Omental fat pad (tissue), 4 donors: ENCODE results near the gene PHEX. TPM values are rescaled to one million over a fixed set of nuclear protein-coding genes. Genes with fewer than 3 reads are reported as not detected.

ENCODE experiments used
- ATAC-seq: fragments of 150-250 bp; one replicate; pipeline ENCODE4 v1.9.1; 2016; ENCODE audit warnings: mild to moderate bottlenecking, moderate library complexity; ENCODE audit not compliant: low FRiP score
- DNase-seq: peaks from one replicate; pipeline ENCODE4 v3.0.0-alpha.2; 2019; ENCODE audit warnings: low spot score
- total RNA-seq, 4 donors: library from RNA; depleted of rRNA; stranded (reverse); fragments of >200 nt; gene quantifications; one replicate each; pipeline ENCODE4 v1.1.0, GENCODE V29; 2016
- TF ChIP-seq, protein P1 (sequence below), 3 donors: fragments of 450-650 bp; IDR thresholded peaks; one replicate each; pipeline ENCODE4 v1.5.1; 2016 to 2017; ENCODE audit warnings: antibody characterized with exemption in 3 of 3, mild to moderate bottlenecking in 3 of 3, moderate library complexity in 2 of 3

The PHEX gene
- total RNA-seq, 4 donors from 2014 or later, result 0.06 to 0.24 (median 0.09) TPM; not detected in 1

GRCh38 chrX:22024577-22024976 is 7.5 kb upstream of the PHEX start:
- no peak for ATAC-seq
- TF ChIP-seq, protein P1, sequence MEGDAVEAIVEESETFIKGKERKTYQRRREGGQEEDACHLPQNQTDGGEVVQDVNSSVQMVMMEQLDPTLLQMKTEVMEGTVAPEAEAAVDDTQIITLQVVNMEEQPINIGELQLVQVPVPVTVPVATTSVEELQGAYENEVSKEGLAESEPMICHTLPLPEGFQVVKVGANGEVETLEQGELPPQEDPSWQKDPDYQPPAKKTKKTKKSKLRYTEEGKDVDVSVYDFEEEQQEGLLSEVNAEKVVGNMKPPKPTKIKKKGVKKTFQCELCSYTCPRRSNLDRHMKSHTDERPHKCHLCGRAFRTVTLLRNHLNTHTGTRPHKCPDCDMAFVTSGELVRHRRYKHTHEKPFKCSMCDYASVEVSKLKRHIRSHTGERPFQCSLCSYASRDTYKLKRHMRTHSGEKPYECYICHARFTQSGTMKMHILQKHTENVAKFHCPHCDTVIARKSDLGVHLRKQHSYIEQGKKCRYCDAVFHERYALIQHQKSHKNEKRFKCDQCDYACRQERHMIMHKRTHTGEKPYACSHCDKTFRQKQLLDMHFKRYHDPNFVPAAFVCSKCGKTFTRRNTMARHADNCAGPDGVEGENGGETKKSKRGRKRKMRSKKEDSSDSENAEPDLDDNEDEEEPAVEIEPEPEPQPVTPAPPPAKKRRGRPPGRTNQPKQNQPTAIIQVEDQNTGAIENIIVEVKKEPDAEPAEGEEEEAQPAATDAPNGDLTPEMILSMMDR (IDR thresholded peaks at IDR 0.05), result no peak

GRCh38 chrX:22025751-22026150 is 6.4 kb upstream of the PHEX start:
- TF ChIP-seq, protein P1 (IDR thresholded peaks at IDR 0.05), result no peak
- no peak for DNase-seq
- no peak for ATAC-seq

More at GRCh38 chrX:22024577-22024976, 7.5 kb upstream of the PHEX start:
- DNase-seq, result no peak

DNA sequence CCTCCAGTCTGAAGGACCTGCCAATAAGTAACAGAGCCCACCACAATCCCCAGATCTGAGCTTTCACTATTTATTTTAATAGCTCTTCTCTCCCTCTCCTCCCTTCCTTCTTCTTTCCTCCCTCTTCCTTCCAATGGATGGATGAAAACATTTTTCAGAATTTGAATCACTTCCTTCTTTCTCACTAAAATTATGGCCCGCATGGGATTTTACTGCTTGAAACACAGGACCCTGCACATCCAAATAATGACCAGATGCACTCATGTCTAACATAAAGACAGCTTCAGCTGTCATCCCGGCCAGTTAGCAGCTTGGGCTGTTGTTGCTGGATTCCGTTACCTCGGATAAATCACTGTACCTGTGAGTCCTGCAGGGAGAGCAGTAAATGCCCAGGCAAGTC is 5.4 kb upstream of the PHEX start:
- TF ChIP-seq, protein P1 (IDR thresholded peaks at IDR 0.05), result no peak
- ATAC-seq, result no peak
- no peak for DNase-seq

DNA sequence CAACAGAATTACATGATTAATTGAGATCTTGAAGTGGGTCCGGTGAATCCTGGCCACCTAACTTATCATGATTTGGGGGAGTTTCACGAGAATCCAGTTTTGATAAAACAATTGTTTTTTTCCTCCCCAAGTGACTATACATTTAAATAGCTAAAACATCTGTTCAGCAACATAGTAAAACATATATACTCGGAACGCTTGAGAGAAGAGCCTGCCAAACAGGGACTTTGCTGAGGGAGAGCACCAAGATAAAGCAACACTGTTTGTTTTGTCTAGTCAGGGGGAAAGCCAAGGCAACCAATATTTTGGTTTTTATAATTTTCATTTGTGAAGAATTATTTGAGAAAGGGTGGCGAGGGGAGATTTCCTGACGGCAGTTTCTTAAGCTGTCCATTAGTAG is 381 bp downstream of the PHEX start:
- DNase-seq (no peak), ATAC-seq (no peak)
- TF ChIP-seq, protein P1 (IDR thresholded peaks at IDR 0.05), result no peak

GRCh38 chrX:22033818-22034217 is 1.7 kb downstream of the PHEX start:
- no peak for ATAC-seq

DNA sequence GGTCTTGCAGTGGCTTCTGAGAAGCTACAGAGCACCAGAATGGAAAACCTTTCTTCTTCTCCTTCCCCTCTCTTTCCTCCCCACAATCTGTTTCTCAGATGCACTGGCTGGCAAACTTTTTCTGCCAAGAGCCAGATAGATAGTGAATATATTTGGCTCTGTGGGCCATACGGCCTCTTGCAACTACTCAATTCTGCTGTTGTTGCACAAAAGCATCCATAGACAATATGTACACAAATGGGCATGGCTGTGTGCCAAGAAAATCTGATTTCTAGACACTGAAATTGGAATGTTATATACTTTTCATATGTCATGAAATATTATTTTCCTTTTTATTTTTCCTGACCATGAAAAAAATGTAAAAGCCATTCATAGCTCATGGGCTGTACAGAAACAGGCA is 3.1 kb downstream of the PHEX start:
- no peak for ATAC-seq
- TF ChIP-seq, protein P1 (IDR thresholded peaks at IDR 0.05), result no peak

More at GRCh38 chrX:22033818-22034217, 1.7 kb downstream of the PHEX start:
- TF ChIP-seq, protein P1 (IDR thresholded peaks at IDR 0.05), result no peak
- DNase-seq, result no peak

GRCh38 chrX:22037225-22037624 is 5.1 kb downstream of the PHEX start:
- DNase-seq (no peak), ATAC-seq (no peak)
- TF ChIP-seq, protein P1 (IDR thresholded peaks at IDR 0.05), result no peak

More for the DNA sequence above, 3.1 kb downstream of the PHEX start:
- DNase-seq, result no peak
